Heart right ventricle (tissue), 16 donors: ENCODE data around the gene MYL3. TPM values are rescaled to one million over a fixed set of nuclear protein-coding genes. Genes with fewer than 3 reads are reported as not detected.

Experiments
- ATAC-seq, 8 donors: fragments of 200-7000 bp; cut with Tn5 transposase; one replicate each; pipeline ENCODE4 v1.9.1; 2020; ENCODE audit warnings: mild to moderate bottlenecking in 8 of 8, moderate library complexity in 8 of 8, moderate number of reproducible peaks in 1 of 8
- DNase-seq, 2 donors: peaks; one replicate each; pipeline ENCODE4 v3.0.0-alpha.2; 2020
- H3K27ac ChIP-seq, 10 donors: fragments of 200-600 bp; sonication (generic) in 2 of 10; one replicate each; pipeline versions ENCODE4 v1.5.0 to v1.8.0; 2020 to 2022; ENCODE audit warnings: mild to moderate bottlenecking in 3 of 10
- H3K27me3 ChIP-seq, 7 donors: fragments of 200-600 bp; one replicate each; pipeline ENCODE4 v1.8.0; 2021 to 2022; ENCODE audit warnings: mild to moderate bottlenecking in 2 of 7
- H3K36me3 ChIP-seq, 9 donors: fragments of 200-600 bp; sonication (generic) in 1 of 9; one replicate each; pipeline versions ENCODE4 v1.5.0 to v1.8.0; 2020 to 2022; ENCODE audit warnings: mild to moderate bottlenecking in 2 of 9
- H3K4me1 ChIP-seq, 9 donors: fragments of 200-600 bp; sonication (generic) in 1 of 9; one replicate each; pipeline versions ENCODE4 v1.5.0 to v1.8.0; 2020 to 2022; ENCODE audit warnings: mild to moderate bottlenecking in 4 of 9
- H3K4me3 ChIP-seq, 10 donors: fragments of 200-600 bp; sonication (generic) in 2 of 10; one replicate each; pipeline versions ENCODE4 v1.5.0 to v1.8.0; 2020 to 2022; ENCODE audit warnings: mild to moderate bottlenecking in 7 of 10, moderate library complexity in 2 of 10
- H3K9me3 ChIP-seq, 11 donors: fragments of 200-600 bp in 10 of 11; sonication (generic) in 2 of 11; one replicate each; pipeline versions ENCODE4 v1.5.0 to v1.8.0; 2013 to 2022; ENCODE audit warnings: mild to moderate bottlenecking in 2 of 11, control low read depth in 1 of 11, moderate library complexity in 1 of 11
- CTCF ChIP-seq, 9 donors: fragments of 200-600 bp; sonication (generic) in 2 of 9; IDR thresholded peaks; one replicate each; pipeline versions ENCODE4 v1.5.0 to v1.8.0; 2021 to 2022; ENCODE audit warnings: antibody characterized with exemption in 9 of 9, mild to moderate bottlenecking in 5 of 9, moderate library complexity in 1 of 9
- WGBS, 2 donors: extraction: QIAGEN DNeasy Blood & Tissue Kit; methylation state at CpG; one replicate each; pipeline ENCODE4 v1.1.7; 2013; ENCODE audit warnings: inconsistent platforms in 1 of 2; 5-methylcytosine and 5-hydroxymethylcytosine counted together
- intact Hi-C, 10 donors: fragments of 100-400 bp; cut with DNase I; formaldehyde crosslinking; loops; one replicate each; pipeline versions ENCODE4 v1.11.1 to v1.14.2; 2022
- polyA plus RNA-seq, 2 donors: library from polyadenylated mRNA; stranded (reverse); fragments of 200-250 nt; gene quantifications; one replicate each; pipeline ENCODE4 v1.2.3, GENCODE V29; 2013
- total RNA-seq, 10 donors: library from RNA; stranded (reverse); fragmentation: NEBNext Ultra II Directional in 3 of 10; extraction: Animal tissue kit (Norgen Biotek cat#: 25700) in 3 of 10; gene quantifications; one replicate each; pipeline versions ENCODE4 v1.2.1 to v1.2.4, GENCODE V29; 2021 to 2023
- donor health status: Arrhythmogenic right ventricular cardiomyopathy.
- donor health status: ischemic (EF 13 %, LVEDD 7.1; RV severe dilation, severe dysfunction).
- donor health status: healthy with polysubstance abuse.
- donor health status: DM: no; HTN: yes; CAD: no.
- donor health status: DM: no; HTN: no; CAD: no.
- donor health status: ischemic (EF 25% LVEDD 6.9; RV normal size, moderate dysfunction).
- donor health status: ischemic (EF 25% LVEDD 5.7; RV mildly dilated, moderate dysfunction).
- donor health status: healthy.
- donor health status: DM: yes; HTN: yes; CAD: no.
- donor health status: Ischemic cardiomyopathy.
- donor health status: ischemic (EF 35%, LVEDD 5.7; RV mildly dilated, moderate dysfunction).
- donor health status: nonischemic (EF 11% LVEDD 7.7; RV severe dilation, severe dysfunction).
- donor health status: DM: yes; HTN: yes; CAD: no.
- donor health status: PGD.
- donor health status: ischemic (EF 29% LVEDD 5.4; RV normal size, mild dysfunction).
- donor health status: nonischemic (EF 23%, LVEDD 6.1; RV moderate dilation, normal function).

Gene MYL3
- total and polyA plus RNA-seq, 12 donors = 5,377 to 9,904 (median 7,587) TPM

- H3K27ac ChIP-seq = peak overlapping the region in 1 of 10 donors; percentile 14
- no peak for TF ChIP-seq CTCF (IDR thresholded peaks at IDR 0.05)
Observed at GRCh38 chr3:46835054-46835453, 28.2 kb downstream of the MYL3 start.

GRCh38 chr3:46833346-46834300 lies 29.6 kb downstream of the MYL3 start:
- TF ChIP-seq CTCF (IDR thresholded peaks at IDR 0.05) = no peak
- peaks cover 0 to 13% (median 4%) of the 10 kb centered on the region in 11 donors for H3K9me3 ChIP-seq
- no peak overlapping the region for H3K4me3 ChIP-seq
- WGBS, 2 donors = 94 to 95% methylated on average over 62 to 65 of the region's 65 CpGs
- peaks cover 0 to 63% (median 8%) of the 10 kb centered on the region in 9 donors for H3K36me3 ChIP-seq
- H3K27ac ChIP-seq = no peak overlapping the region
- intact Hi-C loops = loop anchor here in 1 of 10 donors (5.0 kb wide), 1 partner anchor 96 kb away; no protein-coding TSS in a partner anchor
- ATAC-seq = peak; percentile 8 to 56 (median 21)
- H3K4me1 ChIP-seq = peaks cover 0 to 21% (median 0%) of the 10 kb centered on the region in 9 donors
- no peak for DNase-seq
- no peaks in the 10 kb centered on the region for H3K27me3 ChIP-seq

More at GRCh38 chr3:46835054-46835453, 28.2 kb downstream of the MYL3 start:
- Histone ChIP-seq H3K4me3 (no peak overlapping the region), H3K27me3 (no peaks in the 10 kb centered on the region), H3K9me3 (peaks cover 0 to 27% (median 5%) of the 10 kb centered on the region in 11 donors), H3K36me3 (peaks cover 0 to 59% (median 8%) of the 10 kb centered on the region in 9 donors), H3K4me1 (peaks cover 0 to 26% (median 0%) of the 10 kb centered on the region in 9 donors)
- WGBS, 2 donors = 79 to 80% methylated on average over 12 of the region's 12 CpGs
- ATAC-seq (no peak), DNase-seq (no peak)
- intact Hi-C loops = no loop called here

GRCh38 chr3:46831841-46832240 lies 31.4 kb downstream of the MYL3 start:
- no peak for TF ChIP-seq CTCF (IDR thresholded peaks at IDR 0.05)
- 27 to 67% methylated on average over 1 of the region's 1 CpG for WGBS, 2 donors
- DNase-seq = no peak
- Histone ChIP-seq H3K4me3 (no peak overlapping the region), H3K9me3 (no peaks in the 10 kb centered on the region), H3K36me3 (peaks cover 0 to 69% (median 8%) of the 10 kb centered on the region in 9 donors), H3K4me1 (peaks cover 0 to 16% (median 0%) of the 10 kb centered on the region in 9 donors), H3K27me3 (no peaks in the 10 kb centered on the region), H3K27ac (no peak overlapping the region)
- intact Hi-C loops = loop anchor here in 1 of 10 donors (5.0 kb wide), 1 partner anchor 95 kb away; no protein-coding TSS in a partner anchor
- ATAC-seq = no peak

- Histone ChIP-seq H3K36me3 (peaks cover 0 to 69% (median 8%) of the 10 kb centered on the region in 9 donors), H3K27me3 (no peaks in the 10 kb centered on the region), H3K4me3 (no peak overlapping the region), H3K9me3 (no peaks in the 10 kb centered on the region), H3K4me1 (peaks cover 0 to 18% (median 0%) of the 10 kb centered on the region in 9 donors), H3K27ac (no peak overlapping the region)
- no peak for TF ChIP-seq CTCF (IDR thresholded peaks at IDR 0.05)
- DNase-seq (no peak), ATAC-seq (no peak)
- WGBS, 2 donors = 91 to 92% methylated on average over 3 of the region's 3 CpGs
- intact Hi-C loops = loop anchor here in 1 of 10 donors (5.0 kb wide), 1 partner anchor 94 kb away; no protein-coding TSS in a partner anchor
Observed at GRCh38 chr3:46831316-46831715, 31.9 kb downstream of the MYL3 start.
